Measurements from ENCODE around the gene KRT77.

GRCh38 chr12:52740584-52740983 is 37.3 kb upstream of the KRT77 start:
- TF ChIP-seq, protein P1, sequence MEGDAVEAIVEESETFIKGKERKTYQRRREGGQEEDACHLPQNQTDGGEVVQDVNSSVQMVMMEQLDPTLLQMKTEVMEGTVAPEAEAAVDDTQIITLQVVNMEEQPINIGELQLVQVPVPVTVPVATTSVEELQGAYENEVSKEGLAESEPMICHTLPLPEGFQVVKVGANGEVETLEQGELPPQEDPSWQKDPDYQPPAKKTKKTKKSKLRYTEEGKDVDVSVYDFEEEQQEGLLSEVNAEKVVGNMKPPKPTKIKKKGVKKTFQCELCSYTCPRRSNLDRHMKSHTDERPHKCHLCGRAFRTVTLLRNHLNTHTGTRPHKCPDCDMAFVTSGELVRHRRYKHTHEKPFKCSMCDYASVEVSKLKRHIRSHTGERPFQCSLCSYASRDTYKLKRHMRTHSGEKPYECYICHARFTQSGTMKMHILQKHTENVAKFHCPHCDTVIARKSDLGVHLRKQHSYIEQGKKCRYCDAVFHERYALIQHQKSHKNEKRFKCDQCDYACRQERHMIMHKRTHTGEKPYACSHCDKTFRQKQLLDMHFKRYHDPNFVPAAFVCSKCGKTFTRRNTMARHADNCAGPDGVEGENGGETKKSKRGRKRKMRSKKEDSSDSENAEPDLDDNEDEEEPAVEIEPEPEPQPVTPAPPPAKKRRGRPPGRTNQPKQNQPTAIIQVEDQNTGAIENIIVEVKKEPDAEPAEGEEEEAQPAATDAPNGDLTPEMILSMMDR (IDR thresholded peaks at IDR 0.05), result no peak
- no peak for TF ChIP-seq POLR2A (IDR thresholded peaks at IDR 0.05)
- no peak for TF ChIP-seq POLR2AphosphoS5 (IDR thresholded peaks at IDR 0.05)
- TF ChIP-seq EP300 (IDR thresholded peaks at IDR 0.05), result no peak
